HG03108 (cell line): ENCODE measurements around the gene ZNF445.
"Not testable (repeated sequence)": the region's sequence is repeated elsewhere in the genome, so short reads cannot be mapped to it uniquely, and the experiment has no call there.

Experiments
- ATAC-seq: cut with Tn5 transposase; IDR thresholded peaks from one replicate; pipeline ENCODE4 v1.9.1; 2021; ENCODE audit warnings: moderate library complexity; ENCODE audit not compliant: unreplicated experiment

The ZNF445 gene

DNA sequence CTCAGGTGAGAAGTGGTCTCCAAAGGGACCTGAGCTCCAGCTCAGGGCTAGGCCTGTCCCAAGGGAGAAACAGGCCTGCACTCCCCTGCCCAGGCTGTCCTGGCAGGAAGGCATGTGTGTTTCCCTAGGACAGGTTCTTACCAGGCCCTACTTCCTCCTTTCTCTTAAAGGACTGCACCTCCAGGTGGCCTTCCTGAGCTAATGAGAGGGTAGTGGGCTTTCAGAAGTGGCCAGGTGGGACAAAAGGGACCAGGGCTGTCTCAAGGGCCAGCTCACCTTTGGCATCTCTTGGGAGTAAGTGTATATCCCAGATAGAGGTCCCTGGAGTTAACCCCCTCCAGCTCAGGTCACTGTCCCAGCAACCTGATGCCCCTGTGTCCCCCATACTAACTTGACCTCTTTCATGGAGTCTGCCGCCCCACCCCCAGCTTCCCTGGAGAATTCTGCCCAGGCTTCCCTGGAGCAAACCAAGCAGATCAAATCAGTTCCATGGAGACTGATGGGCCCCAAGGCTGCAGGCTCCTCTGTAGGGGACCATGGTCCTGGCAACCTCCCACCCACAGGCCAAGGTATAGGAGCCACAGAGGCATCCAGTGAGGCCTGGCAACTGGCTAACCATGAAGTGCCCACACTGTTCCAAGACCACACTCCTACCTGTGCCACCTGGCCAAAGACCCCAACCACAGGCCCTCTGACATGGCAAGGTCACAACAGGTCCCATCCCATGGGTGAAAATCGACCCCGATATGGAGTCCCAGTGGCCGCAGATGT lies 67.6 kb downstream of the ZNF445 start:
- no peak for ATAC-seq

- no peak for ATAC-seq
These were observed 74.9 kb downstream of the ZNF445 start for GRCh38 chr3:44402548-44402947.

DNA sequence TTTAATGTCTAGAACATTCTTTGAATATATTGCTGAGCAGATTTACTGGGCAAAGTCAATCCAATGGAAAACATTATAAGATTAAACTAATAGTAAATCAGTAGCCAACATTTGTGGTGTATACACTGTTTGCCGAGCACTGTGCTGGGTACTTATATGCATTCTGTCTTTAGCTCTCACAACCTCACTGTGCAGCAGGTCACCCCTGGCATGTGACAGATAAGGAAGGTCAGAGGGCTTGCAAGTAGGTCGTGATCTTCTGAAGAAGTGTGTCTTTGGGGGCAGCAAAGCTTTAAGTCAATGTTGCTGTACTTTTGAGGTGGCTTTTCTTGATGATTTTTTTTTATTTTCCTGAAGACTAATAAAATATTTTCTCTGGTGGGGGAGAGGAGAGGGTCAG lies 76.7 kb downstream of the ZNF445 start:
- ATAC-seq, result no peak

DNA sequence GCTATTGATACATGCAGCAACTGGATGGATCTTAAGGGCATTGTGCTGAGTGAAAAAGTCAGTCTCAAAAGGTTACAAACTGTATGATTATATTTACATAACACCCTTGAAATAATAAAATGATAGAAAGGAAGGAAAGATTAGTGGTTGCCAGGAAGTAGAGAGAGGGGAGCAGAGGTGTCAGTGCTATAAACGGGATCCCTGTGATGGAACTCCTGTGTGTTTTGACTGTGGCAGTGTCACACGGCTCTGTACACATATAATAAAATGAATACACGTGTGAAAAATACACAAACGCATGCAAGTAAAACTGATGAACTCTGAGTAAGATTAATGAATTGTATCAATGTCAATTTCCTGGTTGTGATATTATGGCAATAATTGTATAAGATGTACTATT lies 78.6 kb downstream of the ZNF445 start:
- no peak for ATAC-seq

- not testable (repeated sequence) for ATAC-seq
These were observed 79.2 kb downstream of the ZNF445 start for GRCh38 chr3:44398271-44398670.

- no peak for ATAC-seq
These were observed 81.0 kb downstream of the ZNF445 start for GRCh38 chr3:44396200-44397171.

DNA sequence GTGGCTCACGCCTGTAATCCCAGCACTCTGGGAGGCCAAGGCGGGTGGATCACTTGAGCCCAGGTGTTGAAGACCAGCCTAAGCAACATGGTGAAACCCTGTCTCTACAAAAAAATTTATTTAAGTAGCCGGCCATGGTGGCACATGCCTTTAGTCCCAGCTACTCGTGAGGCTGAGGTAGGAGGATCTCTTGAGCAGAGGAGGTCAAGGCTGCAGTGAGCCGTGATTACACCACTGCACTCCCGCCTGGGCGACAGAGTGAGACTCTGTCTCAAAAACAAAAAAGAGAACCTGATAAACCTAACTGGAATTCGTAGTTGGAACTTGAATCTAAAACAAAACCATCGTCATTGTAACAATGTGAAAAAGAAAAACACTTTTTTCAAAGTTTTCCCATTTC lies 81.8 kb downstream of the ZNF445 start:
- no peak for ATAC-seq

- ATAC-seq, result no peak
These were observed 85.0 kb downstream of the ZNF445 start for GRCh38 chr3:44392489-44392888.

- no peak for ATAC-seq
These were observed 90.1 kb downstream of the ZNF445 start for GRCh38 chr3:44387404-44387803.
